ENCODE measurements around the gene CD1E. TPM values are rescaled to one million over a fixed set of nuclear protein-coding genes. Genes with fewer than 3 reads are reported as not detected.

The CD1E gene
- total RNA-seq (2022; extraction: Qiagen RNA extraction; ENCODE audit: low read depth), result not detected in 5 replicates

DNA sequence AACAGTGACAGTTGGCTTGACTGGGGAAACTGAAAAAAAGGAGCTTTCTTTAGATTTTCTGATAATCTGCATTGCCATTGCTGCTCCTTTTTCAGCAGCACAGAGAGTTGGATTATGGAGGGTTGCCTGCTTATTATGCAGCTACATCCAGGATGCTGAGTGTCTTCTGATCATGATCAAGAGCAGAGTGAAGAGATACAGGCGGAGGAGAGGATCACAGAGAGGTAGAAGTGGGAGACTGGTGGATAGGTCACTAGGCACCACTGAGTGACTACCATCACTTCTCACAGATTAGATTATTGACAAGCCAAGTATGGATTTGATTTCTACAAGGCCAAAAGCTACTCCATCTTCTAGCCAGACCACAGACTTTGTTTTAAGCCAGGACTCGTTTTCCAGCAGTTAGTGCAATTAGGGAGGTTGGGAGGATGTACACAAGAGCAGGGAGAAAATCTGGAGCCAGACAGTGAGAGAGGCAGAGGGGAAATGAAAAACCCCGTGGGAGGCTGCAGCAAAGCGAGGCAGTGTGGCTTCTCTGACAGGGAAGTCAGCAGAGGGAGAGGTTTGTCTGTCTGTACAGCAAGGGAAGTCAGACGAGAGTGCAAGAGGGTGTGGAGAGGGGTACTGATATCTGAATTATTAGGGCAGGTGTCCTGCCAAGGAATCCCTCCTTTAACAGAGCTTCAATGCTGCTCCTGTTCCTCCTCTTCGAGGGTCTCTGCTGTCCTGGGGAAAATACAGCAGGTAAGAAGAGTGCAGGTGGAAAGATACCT, at the start of gene CD1E:
CD1E (plus strand) TSS at position 592 of the 773 bp plus-strand sequence; CDS start at position 687, 95 bp downstream.

DNA sequence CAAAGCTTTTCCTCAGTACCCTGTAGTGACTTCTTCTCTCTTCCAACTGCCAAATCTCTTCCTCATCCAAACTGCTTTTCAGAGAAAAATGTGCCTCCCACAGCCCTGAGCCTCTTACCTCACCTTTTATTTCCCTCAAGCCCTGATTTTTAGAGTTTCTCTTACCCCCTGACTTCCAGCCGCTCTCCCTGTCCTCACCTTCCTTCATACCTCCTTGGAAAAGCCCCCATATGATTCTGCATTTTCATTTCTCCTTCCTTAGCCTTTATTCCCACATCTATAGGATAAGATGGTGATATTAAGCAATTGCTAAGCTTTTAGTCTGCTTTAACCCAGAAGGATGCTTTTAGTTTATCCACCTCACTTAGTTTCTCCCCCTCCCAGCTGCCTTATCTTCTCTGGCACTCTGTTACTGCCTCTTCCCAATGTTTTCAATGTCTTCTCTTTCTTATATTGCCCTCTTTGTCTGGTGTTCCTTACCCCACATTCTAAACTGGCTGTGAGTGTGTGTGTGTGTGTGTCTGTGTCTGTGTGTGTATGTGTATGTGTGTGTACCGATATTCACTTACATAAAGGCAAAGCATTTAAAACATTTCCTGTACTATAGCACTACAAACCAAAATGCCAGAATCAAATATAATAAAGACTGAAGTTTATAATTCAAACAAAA, 22.1 kb upstream of the CD1E start, which contains the start of gene CD1B:
CD1B (minus strand) TSS at position 51 of the 670 bp plus-strand sequence. CDS start 108 bp downstream, outside the sequence.

DNA sequence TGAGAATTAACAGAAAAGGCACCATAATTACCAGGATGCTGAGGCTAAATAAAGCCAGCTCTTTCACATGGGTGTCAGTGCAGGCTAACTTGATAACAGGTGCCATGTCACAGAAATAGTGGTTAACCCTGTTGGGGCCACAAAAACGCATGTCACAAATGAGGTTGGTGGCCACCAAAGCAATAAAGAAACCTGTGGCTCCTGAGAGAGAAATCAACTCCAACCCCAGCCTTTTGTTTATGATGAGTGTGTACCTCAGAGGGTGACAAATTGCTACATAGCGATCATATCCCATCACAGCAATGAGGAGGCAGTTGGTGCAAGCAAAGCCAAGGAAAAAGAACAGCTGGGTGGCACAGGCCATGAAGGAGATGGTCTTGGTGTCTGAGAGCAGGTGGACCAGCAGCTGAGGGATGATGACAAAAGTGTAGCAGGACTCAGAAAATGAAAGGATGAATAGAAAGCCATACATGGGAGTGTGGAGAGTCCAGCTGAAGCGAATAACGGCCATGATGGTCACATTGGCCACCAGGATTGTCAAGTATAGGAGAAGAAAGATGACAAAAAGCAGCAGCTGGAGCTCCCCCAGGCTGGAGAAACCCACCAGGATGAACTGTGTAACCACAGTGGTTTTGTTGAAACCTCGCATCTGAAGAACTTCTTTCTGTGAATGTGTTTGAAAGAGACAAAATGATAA, 45.3 kb downstream of the CD1E start, which contains the start of gene OR10T2:
OR10T2 (minus strand) TSS at position 649 of the 697 bp plus-strand sequence; CDS start at position 649, 0 bp downstream.

Other genes starting within 250 kb of the CD1E start
- gene CD1D, start 173.0 kb upstream of the CD1E start, total RNA-seq (2022; extraction: Qiagen RNA extraction; ENCODE audit: low read depth), result 0.10 TPM in 1 of 5 replicates, not detected in the others
- not detected in 5 replicates for gene CD1A, start 99.5 kb upstream of the CD1E start, total RNA-seq (2022; extraction: Qiagen RNA extraction; ENCODE audit: low read depth)
- not detected in 5 replicates for gene CD1C, start 64.0 kb upstream of the CD1E start, total RNA-seq (2022; extraction: Qiagen RNA extraction; ENCODE audit: low read depth)
- gene CD1B, start 22.4 kb upstream of the CD1E start, total RNA-seq (2022; extraction: Qiagen RNA extraction; ENCODE audit: low read depth), result not detected in 5 replicates
- gene OR10T2, start 45.6 kb downstream of the CD1E start, total RNA-seq (2022; extraction: Qiagen RNA extraction; ENCODE audit: low read depth), result not detected in 5 replicates
- gene OR10K2, start 72.3 kb downstream of the CD1E start, total RNA-seq (2022; extraction: Qiagen RNA extraction; ENCODE audit: low read depth), result not detected in 5 replicates
- not detected in 5 replicates for gene OR10K1, start 107.9 kb downstream of the CD1E start, total RNA-seq (2022; extraction: Qiagen RNA extraction; ENCODE audit: low read depth)
- not detected in 5 replicates for gene OR10R2, start 118.3 kb downstream of the CD1E start, total RNA-seq (2022; extraction: Qiagen RNA extraction; ENCODE audit: low read depth)
- gene OR6Y1, start 200.5 kb downstream of the CD1E start, total RNA-seq (2022; extraction: Qiagen RNA extraction; ENCODE audit: low read depth), result not detected in 5 replicates
- not detected in 5 replicates for gene OR6P1, start 216.7 kb downstream of the CD1E start, total RNA-seq (2022; extraction: Qiagen RNA extraction; ENCODE audit: low read depth)
- not detected in 5 replicates for gene OR10X1, start 226.0 kb downstream of the CD1E start, total RNA-seq (2022; extraction: Qiagen RNA extraction; ENCODE audit: low read depth)

Data from A549 treated with GW870086 at 1 μM for 4 hours (cell line).